ENCODE results near the gene LRRC4B.

- TF ChIP-seq CTCF (conservative IDR thresholded peaks at IDR 0.05; ENCODE audit: low read depth, low read length): no peak
- no peak for TF ChIP-seq MXI1 (IDR thresholded peaks at IDR 0.05; ENCODE audit: borderline replicate concordance, low read depth, low read length)
- no peak for TF ChIP-seq POLR2A (IDR thresholded peaks at IDR 0.05; ENCODE audit: low read depth, low read length)
- TF ChIP-seq FOS (IDR thresholded peaks at IDR 0.05; ENCODE audit: low read depth, low read length): no peak
Measured at GRCh38 chr19:50519006-50519575, 49.1 kb downstream of the LRRC4B start.

All from IMR-90 (cell line).